Umbilical cord (tissue), 2 donors: Measurements from ENCODE around the gene DPM3. TPM values are rescaled to one million over a fixed set of nuclear protein-coding genes. Genes with fewer than 3 reads are reported as not detected.
A peak's percentile ranks its signal among the peaks of the same experiment; 100 is the strongest.
"Not testable (repeated sequence)": the region's sequence is repeated elsewhere in the genome, so short reads cannot be mapped to it uniquely, and the experiment has no call there.

ENCODE experiments used
- DNase-seq: peaks from one replicate; pipeline ENCODE4 v3.0.0-alpha.2; 2015; ENCODE audit warnings: low spot score
- total RNA-seq: library from RNA; depleted of rRNA; stranded (reverse); fragments of >200 nt; gene quantifications from one replicate; pipeline ENCODE4 v1.2.3, GENCODE V29; 2014; ENCODE audit warnings: low replicate concordance; ENCODE audit not compliant: insufficient read depth

The DPM3 gene
- total RNA-seq, 1 donor from 2014 or later: not detected

- DNase-seq: no peak
These were observed 18.7 kb upstream of the DPM3 start for GRCh38 chr1:155158991-155159390.

- DNase-seq: not testable (repeated sequence)
These were observed 15.8 kb upstream of the DPM3 start for GRCh38 chr1:155155996-155156643.

- no peak for DNase-seq
These were observed 5.2 kb upstream of the DPM3 start for GRCh38 chr1:155145491-155145890.

- no peak for DNase-seq
These were observed 1.4 kb upstream of the DPM3 start for GRCh38 chr1:155141749-155142148.

- DNase-seq: no peak
These were observed 261 bp upstream of the DPM3 start for GRCh38 chr1:155140630-155140953.

- DNase-seq: no peak
These were observed 3.0 kb downstream of the DPM3 start for GRCh38 chr1:155137154-155137949.

- DNase-seq: no peak
These were observed 3.6 kb downstream of the DPM3 start for GRCh38 chr1:155136748-155137147.

GRCh38 chr1:155135415-155136028 lies 4.8 kb downstream of the DPM3 start, which contains the start of gene SLC50A1:
Gene SLC50A1, plus strand, starts transcription at chr1:155135852. Its CDS starts 60 bp downstream, at chr1:155135912.
- DNase-seq: peak; percentile 97

GRCh38 chr1:155134880-155135414 lies 5.4 kb downstream of the DPM3 start:
- peak; percentile 95 for DNase-seq

- no peak for DNase-seq
These were observed 6.0 kb downstream of the DPM3 start for GRCh38 chr1:155134322-155134721.

- no peak for DNase-seq
These were observed 6.5 kb downstream of the DPM3 start for GRCh38 chr1:155133799-155134281.

- DNase-seq: no peak
These were observed 8.5 kb downstream of the DPM3 start for GRCh38 chr1:155131856-155132255.

GRCh38 chr1:155131285-155131684 lies 9.0 kb downstream of the DPM3 start:
- no peak for DNase-seq

GRCh38 chr1:155130272-155131006 lies 9.9 kb downstream of the DPM3 start:
- no peak for DNase-seq

- peak; percentile 20 for DNase-seq
These were observed 11.4 kb downstream of the DPM3 start for GRCh38 chr1:155128755-155129473.

GRCh38 chr1:155127967-155128754 lies 12.2 kb downstream of the DPM3 start:
- DNase-seq: no peak

- DNase-seq: peak; percentile 62
These were observed 13.0 kb downstream of the DPM3 start, which contains the start of gene EFNA1 for GRCh38 chr1:155127105-155127966. Gene EFNA1, plus strand, starts transcription at chr1:155127876. Its CDS starts 102 bp downstream, at chr1:155127978.

- peak; percentile 55 for DNase-seq
These were observed 13.7 kb downstream of the DPM3 start for GRCh38 chr1:155126556-155127104.
